Measurements from ENCODE around the gene NTRK3.

DNA sequence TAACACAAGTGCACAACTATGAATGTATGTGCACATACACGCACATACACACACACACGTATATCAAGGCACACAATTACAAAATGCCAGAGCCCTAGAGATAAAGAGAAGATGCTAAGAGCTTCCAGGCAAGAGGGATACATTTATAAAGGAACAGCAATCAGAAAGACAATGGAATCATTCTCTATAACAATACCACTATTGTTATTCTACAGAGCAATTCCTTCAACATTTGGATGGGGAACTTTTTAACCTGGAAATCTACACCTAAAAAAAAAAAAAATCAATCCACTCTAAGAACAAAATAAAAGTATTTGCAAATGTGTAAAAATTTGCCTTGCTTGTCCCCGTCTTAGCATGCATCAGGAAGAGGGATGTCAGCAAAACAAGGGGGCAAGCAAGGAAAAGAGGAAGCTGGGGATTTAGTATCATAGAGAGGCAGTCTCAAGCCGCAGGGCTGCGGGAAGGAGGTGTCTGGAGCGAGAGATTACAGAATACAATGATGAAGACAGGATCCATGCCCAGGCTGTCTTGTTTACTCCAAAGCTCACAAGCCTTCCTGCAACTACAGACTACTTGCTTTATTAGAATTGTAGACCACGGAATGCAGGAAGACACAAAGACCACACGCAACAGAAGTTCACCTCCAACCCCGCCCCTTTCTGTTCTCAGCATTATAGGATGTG lies 220.2 kb downstream of the NTRK3 start:
- TF ChIP-seq, protein P1, sequence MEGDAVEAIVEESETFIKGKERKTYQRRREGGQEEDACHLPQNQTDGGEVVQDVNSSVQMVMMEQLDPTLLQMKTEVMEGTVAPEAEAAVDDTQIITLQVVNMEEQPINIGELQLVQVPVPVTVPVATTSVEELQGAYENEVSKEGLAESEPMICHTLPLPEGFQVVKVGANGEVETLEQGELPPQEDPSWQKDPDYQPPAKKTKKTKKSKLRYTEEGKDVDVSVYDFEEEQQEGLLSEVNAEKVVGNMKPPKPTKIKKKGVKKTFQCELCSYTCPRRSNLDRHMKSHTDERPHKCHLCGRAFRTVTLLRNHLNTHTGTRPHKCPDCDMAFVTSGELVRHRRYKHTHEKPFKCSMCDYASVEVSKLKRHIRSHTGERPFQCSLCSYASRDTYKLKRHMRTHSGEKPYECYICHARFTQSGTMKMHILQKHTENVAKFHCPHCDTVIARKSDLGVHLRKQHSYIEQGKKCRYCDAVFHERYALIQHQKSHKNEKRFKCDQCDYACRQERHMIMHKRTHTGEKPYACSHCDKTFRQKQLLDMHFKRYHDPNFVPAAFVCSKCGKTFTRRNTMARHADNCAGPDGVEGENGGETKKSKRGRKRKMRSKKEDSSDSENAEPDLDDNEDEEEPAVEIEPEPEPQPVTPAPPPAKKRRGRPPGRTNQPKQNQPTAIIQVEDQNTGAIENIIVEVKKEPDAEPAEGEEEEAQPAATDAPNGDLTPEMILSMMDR (IDR thresholded peaks at IDR 0.05; ENCODE audit: low read depth, low read length): no peak
- TF ChIP-seq EZH2phosphoT487 (IDR thresholded peaks at IDR 0.05; ENCODE audit: low read depth): no peak
